PC-3 (cell line): ENCODE data around the gene ELF3. TPM values are rescaled to one million over a fixed set of nuclear protein-coding genes. Genes with fewer than 3 reads are reported as not detected.

Experiments used
- microRNA-seq: library from miRNA; unstranded; fragments of <30 nt; microRNA quantifications from one replicate; pipeline ENCODE4 v1.1.0, GENCODE V29; 2020; ENCODE audit not compliant: unreplicated experiment
- total RNA-seq: library from RNA; depleted of rRNA; stranded (reverse); fragments of >200 nt; gene quantifications from 2 replicates; pipeline ENCODE4 v1.2.3, GENCODE V29; 2014; rRNA removed

The ELF3 gene
- total RNA-seq, 1 experiment from 2014 or later = 399 TPM

Small RNAs within 50 kb of the gene (microRNA-seq; reads per million reads assigned to microRNA genes)
- gene MIR6740 = not detected

Other genes starting within 250 kb of the ELF3 start
- gene IPO9, start 181.4 kb upstream of the ELF3 start, total RNA-seq = 21.6 and 23.6 TPM in 2 replicates
- gene SHISA4, start 121.7 kb upstream of the ELF3 start, total RNA-seq = 12.4 and 14.3 TPM in 2 replicates
- gene LMOD1, start 64.0 kb upstream of the ELF3 start, total RNA-seq = 0.06 and 0.07 TPM in 2 replicates
- gene TIMM17A, start 55.1 kb upstream of the ELF3 start, total RNA-seq = 50.9 and 57.7 TPM in 2 replicates
- gene RNPEP, start 27.9 kb upstream of the ELF3 start, total RNA-seq = 64.7 and 74.8 TPM in 2 replicates
- gene GPR37L1, start 112.3 kb downstream of the ELF3 start, total RNA-seq = 0.04 TPM in 1 of 2 replicates, not detected in the other
- gene ARL8A, start 134.2 kb downstream of the ELF3 start, total RNA-seq = 20.4 and 26.4 TPM in 2 replicates
- not detected in 2 replicates for gene PTPN7, start 150.0 kb downstream of the ELF3 start, total RNA-seq
- gene LGR6, start 183.2 kb downstream of the ELF3 start, total RNA-seq = 0.23 and 0.26 TPM in 2 replicates